ENCODE results near the gene BAHCC1.
A peak's percentile ranks its signal among the peaks of the same experiment; 100 is the strongest.

BAHCC1 gene

GRCh38 chr17:81514739-81515529, 119.7 kb downstream of the BAHCC1 start:
- DNase-seq (ENCODE audit: low spot score) = peak; percentile 85

DNA sequence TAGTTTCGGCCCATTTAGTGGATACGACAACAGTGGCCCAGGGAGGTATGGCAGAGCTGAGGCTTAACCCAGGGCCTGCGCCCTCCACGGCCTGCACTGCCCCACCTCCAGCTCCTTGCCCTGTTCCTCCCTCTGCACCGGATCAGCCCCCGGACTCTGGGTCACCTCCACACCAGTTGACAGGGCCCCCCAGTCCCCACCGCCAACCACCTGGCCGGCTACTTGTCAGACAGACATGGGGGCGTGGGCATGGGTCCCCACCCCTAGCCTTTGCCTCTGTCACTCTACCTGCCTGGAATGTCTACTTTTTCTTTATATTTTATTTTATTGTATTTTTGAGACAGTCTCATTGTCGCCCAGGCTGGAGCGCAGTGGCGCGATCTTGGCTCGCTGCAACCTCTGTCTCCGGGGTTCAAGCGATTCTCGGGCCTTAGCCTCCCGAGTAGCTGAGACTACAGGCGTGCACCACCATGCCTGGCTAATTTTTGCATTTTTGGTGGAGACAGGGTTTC, 120.3 kb downstream of the BAHCC1 start:
- DNase-seq (ENCODE audit: low spot score) = no peak
